Calu3 (cell line): ENCODE results near the gene AMOTL1. TPM values are rescaled to one million over a fixed set of nuclear protein-coding genes. Genes with fewer than 3 reads are reported as not detected.

ENCODE experiments used
- BruUV-seq: library from RNA; stranded (reverse); fragments of 400-500 nt; replicated peaks from 2 replicates; lab custom pipeline; 2021; lab: Mats Ljungman, UMichigan
- CTCF ChIA-PET: fragments of 300-600 bp; sonication (Branson Sonifier 250); formaldehyde crosslinking; loops from one replicate; lab custom pipeline; 2022; ENCODE audit warnings: antibody characterized with exemption; lab: Charles Lee
- DNase-seq: peaks from one replicate; pipeline ENCODE4 v3.0.0; 2022
- H3K27ac Mint-ChIP-seq: one replicate; pipeline ENCODE4 v1.8.0; 2022; ENCODE audit warnings: mixed read lengths; ENCODE audit not compliant: unreplicated experiment
- H3K27me3 Mint-ChIP-seq: one replicate; pipeline ENCODE4 v1.8.0; 2022; ENCODE audit warnings: mixed read lengths; ENCODE audit not compliant: unreplicated experiment
- H3K36me3 Mint-ChIP-seq: one replicate; pipeline ENCODE4 v1.8.0; 2022; ENCODE audit warnings: mild to moderate bottlenecking, moderate library complexity, mixed read lengths; ENCODE audit not compliant: insufficient read depth, unreplicated experiment
- H3K4me1 Mint-ChIP-seq: one replicate; pipeline ENCODE4 v1.8.0; 2022; ENCODE audit warnings: mild to moderate bottlenecking, low read depth, mixed read lengths; ENCODE audit not compliant: unreplicated experiment
- H3K4me3 Mint-ChIP-seq: one replicate; pipeline ENCODE4 v1.8.0; 2022; ENCODE audit warnings: mild to moderate bottlenecking, low read depth, moderate library complexity, mixed read lengths; ENCODE audit not compliant: unreplicated experiment
- H3K9me3 Mint-ChIP-seq: one replicate; pipeline ENCODE4 v1.8.0; 2022; ENCODE audit warnings: low read depth, mixed read lengths; ENCODE audit not compliant: unreplicated experiment
- intact Hi-C: fragments of 100-400 bp; cut with micrococcal nuclease; formaldehyde crosslinking; loops from one replicate; pipeline ENCODE4 v1.10.0; 2022; ENCODE audit not compliant: unreplicated experiment
- total RNA-seq: library from RNA; stranded (reverse); gene quantifications from 2 replicates; pipeline ENCODE4 v1.2.3, GENCODE V29; 2022
- TF ChIP-seq, protein P1 (sequence below): fragments of 200-600 bp; IDR thresholded peaks from one replicate; pipeline ENCODE4 v1.8.0; 2022; ENCODE audit warnings: antibody characterized with exemption; ENCODE audit not compliant: unreplicated experiment

AMOTL1 gene
- total RNA-seq, 1 experiment from 2014 or later: 24.2 TPM

DNA sequence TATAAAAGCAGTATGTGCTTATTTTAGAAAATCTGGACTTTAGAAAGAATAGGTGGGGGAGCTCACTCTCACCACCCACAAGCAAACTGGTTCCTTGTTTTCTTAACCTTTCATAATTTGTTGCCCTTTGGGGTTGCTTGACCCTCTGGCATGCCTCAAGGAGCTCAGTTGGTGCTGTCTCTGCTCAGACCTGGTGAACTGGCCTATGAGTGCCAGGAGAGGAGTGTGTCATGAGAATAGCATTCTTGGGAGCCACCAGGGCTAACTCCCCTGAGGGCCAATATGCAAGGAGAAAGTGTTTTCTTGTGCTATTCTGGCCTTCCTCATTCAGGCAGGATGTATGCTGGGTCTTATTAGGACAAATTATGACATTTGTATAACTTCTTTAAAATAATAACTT, 21.0 kb upstream of the AMOTL1 start:
- Mint-ChIP-seq H3K27me3 (no peaks in the 10 kb centered on the region), H3K9me3 (no peaks in the 10 kb centered on the region), H3K36me3 (no peaks in the 10 kb centered on the region), H3K4me1 (peaks cover 21% of the 10 kb centered on the region), H3K27ac (peak overlapping the region; percentile 47), H3K4me3 (no peak overlapping the region)
- TF ChIP-seq, protein P1, sequence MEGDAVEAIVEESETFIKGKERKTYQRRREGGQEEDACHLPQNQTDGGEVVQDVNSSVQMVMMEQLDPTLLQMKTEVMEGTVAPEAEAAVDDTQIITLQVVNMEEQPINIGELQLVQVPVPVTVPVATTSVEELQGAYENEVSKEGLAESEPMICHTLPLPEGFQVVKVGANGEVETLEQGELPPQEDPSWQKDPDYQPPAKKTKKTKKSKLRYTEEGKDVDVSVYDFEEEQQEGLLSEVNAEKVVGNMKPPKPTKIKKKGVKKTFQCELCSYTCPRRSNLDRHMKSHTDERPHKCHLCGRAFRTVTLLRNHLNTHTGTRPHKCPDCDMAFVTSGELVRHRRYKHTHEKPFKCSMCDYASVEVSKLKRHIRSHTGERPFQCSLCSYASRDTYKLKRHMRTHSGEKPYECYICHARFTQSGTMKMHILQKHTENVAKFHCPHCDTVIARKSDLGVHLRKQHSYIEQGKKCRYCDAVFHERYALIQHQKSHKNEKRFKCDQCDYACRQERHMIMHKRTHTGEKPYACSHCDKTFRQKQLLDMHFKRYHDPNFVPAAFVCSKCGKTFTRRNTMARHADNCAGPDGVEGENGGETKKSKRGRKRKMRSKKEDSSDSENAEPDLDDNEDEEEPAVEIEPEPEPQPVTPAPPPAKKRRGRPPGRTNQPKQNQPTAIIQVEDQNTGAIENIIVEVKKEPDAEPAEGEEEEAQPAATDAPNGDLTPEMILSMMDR: no peak
- BruUV-seq: no TSS peak
- peak; percentile 20 for DNase-seq
- CTCF ChIA-PET: interaction anchor here (1.0 kb wide), 1 partner anchor 9 kb away, joined by 3 read pairs; no protein-coding TSS in a partner anchor
- intact Hi-C loops: no loop called here

DNA sequence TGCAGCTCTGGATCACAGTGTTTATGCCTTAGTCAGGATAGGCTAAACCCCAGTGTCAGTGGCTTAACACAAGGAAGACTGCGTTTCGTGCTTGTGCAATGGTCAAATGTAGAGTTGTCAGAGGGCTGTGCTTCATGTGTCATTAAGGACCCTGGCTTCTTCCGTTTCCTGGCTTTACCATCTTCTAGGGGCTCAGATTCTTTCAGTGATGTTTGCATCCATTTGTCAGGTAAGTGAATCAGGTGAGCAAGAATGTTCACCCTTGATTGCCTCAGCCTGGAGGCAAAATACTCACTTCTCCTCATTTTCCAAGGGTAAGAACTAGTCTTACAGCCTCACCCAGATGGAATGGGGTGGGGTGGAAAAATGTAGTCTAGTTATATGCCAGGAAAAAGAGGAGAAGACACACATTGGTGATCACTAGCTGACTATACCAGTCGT, 20.5 kb upstream of the AMOTL1 start:
- CTCF ChIA-PET: interaction anchor here (1.0 kb wide), 1 partner anchor 10 kb away, joined by 3 read pairs; no protein-coding TSS in a partner anchor
- no TSS peak for BruUV-seq
- Mint-ChIP-seq H3K4me1 (peaks cover 21% of the 10 kb centered on the region), H3K36me3 (no peaks in the 10 kb centered on the region), H3K27me3 (no peaks in the 10 kb centered on the region), H3K27ac (peak overlapping the region; percentile 47), H3K9me3 (no peaks in the 10 kb centered on the region), H3K4me3 (no peak overlapping the region)
- TF ChIP-seq, protein P1: no peak
- DNase-seq: no peak
- intact Hi-C loops: no loop called here

DNA sequence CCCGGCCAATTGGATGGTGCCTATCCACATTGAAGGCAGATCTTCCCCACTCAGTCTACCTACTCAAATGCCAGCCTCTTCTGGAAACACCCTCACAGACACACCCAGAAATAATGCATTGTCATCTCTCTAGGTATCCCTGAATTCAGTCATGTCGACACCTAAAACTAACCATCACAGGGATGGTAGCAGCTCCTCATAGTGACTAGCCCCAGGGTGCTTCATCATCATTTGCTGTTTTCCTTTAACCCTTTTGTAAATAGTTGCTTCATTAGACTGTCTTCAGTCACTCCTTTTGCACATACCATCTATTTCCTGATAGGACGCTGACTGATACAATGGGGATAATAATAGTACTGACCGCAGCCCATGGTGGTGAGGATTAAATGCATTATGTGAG, 18.8 kb upstream of the AMOTL1 start:
- Mint-ChIP-seq H3K9me3 (no peaks in the 10 kb centered on the region), H3K36me3 (no peaks in the 10 kb centered on the region), H3K27me3 (no peaks in the 10 kb centered on the region), H3K4me1 (peaks cover 21% of the 10 kb centered on the region), H3K4me3 (no peak overlapping the region), H3K27ac (no peak overlapping the region)
- TF ChIP-seq, protein P1: no peak
- no peak for DNase-seq
- no TSS peak for BruUV-seq
- intact Hi-C loops: no loop called here
- CTCF ChIA-PET: no interaction called here

DNA sequence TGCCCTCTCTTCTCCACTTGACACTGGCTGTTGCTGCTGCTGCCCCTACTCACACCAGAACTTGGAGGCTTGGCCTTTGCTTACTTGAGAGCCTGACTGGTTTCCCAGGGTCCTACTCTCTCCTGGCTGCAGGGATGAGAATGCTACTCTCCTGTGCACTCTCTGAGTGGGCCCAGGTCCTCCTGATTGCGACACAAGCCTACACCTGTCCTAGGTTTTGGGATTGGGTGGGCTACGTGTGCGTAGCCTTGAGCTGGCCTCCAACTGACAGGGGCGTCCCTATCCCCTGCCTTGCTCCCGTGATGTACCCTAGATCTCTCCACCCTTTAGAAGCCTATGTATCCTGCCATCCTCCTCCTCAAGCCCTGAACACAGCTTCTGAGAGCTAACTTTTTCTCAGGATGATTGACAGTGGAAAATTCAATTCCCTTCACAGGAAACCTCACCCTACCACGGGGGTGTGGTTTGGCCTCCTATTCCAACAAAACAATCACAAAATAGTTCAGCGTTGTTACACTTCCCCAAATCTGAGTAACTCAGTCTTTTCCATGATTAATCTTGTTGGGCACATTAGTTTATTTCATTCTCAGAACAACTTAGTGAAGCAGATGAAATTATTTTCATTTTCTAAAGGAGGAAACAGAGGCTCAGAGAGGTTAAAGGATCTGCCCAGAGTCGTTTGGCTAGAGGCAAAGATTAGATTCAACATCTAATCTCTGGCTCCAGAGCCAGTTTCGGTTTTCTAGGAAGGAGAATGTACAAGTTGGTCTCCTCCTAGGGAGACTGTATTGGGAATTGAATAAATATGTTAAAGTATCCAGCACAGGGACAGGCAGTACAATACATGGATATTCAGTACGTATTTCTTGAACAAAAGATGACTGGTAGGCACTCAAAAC, 17.6 kb upstream of the AMOTL1 start:
- intact Hi-C loops: no loop called here
- H3K27ac Mint-ChIP-seq: no peak overlapping the region
- TF ChIP-seq, protein P1: no peak
- BruUV-seq: no TSS peak
- H3K4me3 Mint-ChIP-seq: no peak overlapping the region
- H3K9me3 Mint-ChIP-seq: no peaks in the 10 kb centered on the region
- H3K36me3 Mint-ChIP-seq: no peaks in the 10 kb centered on the region
- CTCF ChIA-PET: no interaction called here
- peaks cover 21% of the 10 kb centered on the region for H3K4me1 Mint-ChIP-seq
- H3K27me3 Mint-ChIP-seq: no peaks in the 10 kb centered on the region
- no peak for DNase-seq
